ENCODE results near the gene SLCO4C1. TPM values are rescaled to one million over a fixed set of nuclear protein-coding genes. Genes with fewer than 3 reads are reported as not detected.

Gene SLCO4C1
- total RNA-seq, 1 experiment from 2014 or later, result 4.8 TPM

- H3K79me2 ChIP-seq (ENCODE audit: insufficient read depth, low read length), result no peaks in the 10 kb centered on the region
- H3K23me2 ChIP-seq (ENCODE audit: insufficient read length, low read depth, low read length, poor library complexity, severe bottlenecking), result no peaks in the 10 kb centered on the region
- H4K5ac ChIP-seq (ENCODE audit: insufficient read length, low read depth, low read length), result no peak overlapping the region
- no peak overlapping the region for H4K8ac ChIP-seq (replicated peaks; ENCODE audit: insufficient read length, low read depth, low read length)
- H2BK5ac ChIP-seq (ENCODE audit: insufficient read length, low read length), result no peak overlapping the region
- H3K9ac ChIP-seq (ENCODE audit: extremely low read depth, insufficient read length, low read length), result no peak overlapping the region
- no peak overlapping the region for H2BK12ac ChIP-seq (ENCODE audit: insufficient read length, low read depth, low read length)
- no peaks in the 10 kb centered on the region for H4K20me1 ChIP-seq (ENCODE audit: control insufficient read depth, insufficient read depth, insufficient read length)
- H4K91ac ChIP-seq (ENCODE audit: insufficient read length, low read depth, low read length), result no peak overlapping the region
- H3K4me2 ChIP-seq (ENCODE audit: insufficient read depth, insufficient read length, low read length), result no peak overlapping the region
- no peak overlapping the region for H3K4me3 Mint-ChIP-seq
- no peaks in the 10 kb centered on the region for H3K9me3 ChIP-seq (ENCODE audit: control insufficient read depth, low read depth, low read length)
- no peaks in the 10 kb centered on the region for H3K79me1 ChIP-seq (ENCODE audit: insufficient read depth, low read depth, low read length, poor library complexity, severe bottlenecking)
- no peak overlapping the region for H3K18ac ChIP-seq (ENCODE audit: insufficient read length, low read depth, low read length)
- no peaks in the 10 kb centered on the region for H3K27me3 ChIP-seq (ENCODE audit: insufficient read depth, low read length)
- H2BK15ac ChIP-seq (ENCODE audit: low read depth, low read length), result no peak overlapping the region
- H3K36me3 Mint-ChIP-seq (ENCODE audit: insufficient read depth in 1 of 3, low read depth in 3 of 3), result no peaks in the 10 kb centered on the region
- H2AK5ac ChIP-seq (ENCODE audit: insufficient read length, low read length), result no peak overlapping the region
- no peak overlapping the region for H3K27ac ChIP-seq (ENCODE audit: insufficient read length, low read depth, low read length)
- H2BK120ac ChIP-seq (ENCODE audit: low read depth, low read length, poor library complexity, severe bottlenecking), result no peak overlapping the region
- no peak overlapping the region for H2BK20ac ChIP-seq (ENCODE audit: low read depth, low read length, poor library complexity, severe bottlenecking)
- no peak overlapping the region for H3T11ph ChIP-seq (ENCODE audit: low read length)
- H3K4me1 Mint-ChIP-seq, result no peaks in the 10 kb centered on the region
- H3K14ac ChIP-seq (ENCODE audit: insufficient read depth, low read length), result no peak overlapping the region
- H3K56ac ChIP-seq (ENCODE audit: insufficient read length, low read depth, low read length), result no peak overlapping the region
- H3K4me1 ChIP-seq (ENCODE audit: insufficient read depth, low read length), result no peaks in the 10 kb centered on the region
- no peak overlapping the region for H3K23ac ChIP-seq (ENCODE audit: insufficient read length, low read depth, low read length)
- H3K27me3 Mint-ChIP-seq (ENCODE audit: low read depth), result no peaks in the 10 kb centered on the region
- no peak overlapping the region for H3K4ac ChIP-seq (ENCODE audit: low read depth, low read length)
- H3K27ac Mint-ChIP-seq, result no peak overlapping the region
- no peak for TF ChIP-seq CTCF (conservative IDR thresholded peaks at IDR 0.05)
- no peak for DNase-seq
- no CpG with 5 or more reads among the region's 4 CpGs for whole genome bisulfite sequencing (ENCODE audit: extremely low coverage, insufficient read length, low lambda C conversion rate)
- H3K9me3 Mint-ChIP-seq, result no peaks in the 10 kb centered on the region
- H2AFZ ChIP-seq (ENCODE audit: low read length), result no peak overlapping the region
These were observed 52.9 kb downstream of the SLCO4C1 start for GRCh38 chr5:102243213-102243612.
